ENCODE data around the gene PSMB8. TPM values are rescaled to one million over a fixed set of nuclear protein-coding genes. Genes with fewer than 3 reads are reported as not detected.

PSMB8 gene
- polyA plus RNA-seq, 1 donor (not counting 4 experiments of a cell fraction or from before 2014, with no cell fraction given): 63.4 TPM

- Histone ChIP-seq H3K9me1 (ENCODE audit: control insufficient read depth, extremely low read depth, insufficient read depth, low read length) (no peaks in the 10 kb centered on the region), H3K36me3 (ENCODE audit: control insufficient read depth in 2 of 2, extremely low read depth in 1 of 2, insufficient read depth in 2 of 2, low read length in 2 of 2) (no peaks in the 10 kb centered on the region), H3K9ac (ENCODE audit: control insufficient read depth, extremely low read depth, insufficient read depth, low read length) (no peak overlapping the region), H3K4me2 (ENCODE audit: control insufficient read depth, extremely low read depth, insufficient read depth, low read depth, low read length) (no peak overlapping the region), H3K4me3 (ENCODE audit: control insufficient read depth in 2 of 3, extremely low read depth in 1 of 3, insufficient read depth in 2 of 3, low read depth in 1 of 3, low read length in 3 of 3) (no peak overlapping the region), H3K4me1 (ENCODE audit: control insufficient read depth, extremely low read depth, insufficient read depth, low read length) (no peaks in the 10 kb centered on the region), H3K79me2 (ENCODE audit: control insufficient read depth, insufficient read depth, low read length) (no peaks in the 10 kb centered on the region), H3K27me3 (ENCODE audit: control insufficient read depth, extremely low read depth, insufficient read depth, low read length) (no peaks in the 10 kb centered on the region), H3K27ac (ENCODE audit: control insufficient read depth, insufficient read depth, low read length) (no peak overlapping the region), H2AFZ (ENCODE audit: control insufficient read depth, low read length) (no peak overlapping the region), H3K9me3 (ENCODE audit: control insufficient read depth, low read depth, low read length) (no peaks in the 10 kb centered on the region), H4K20me1 (ENCODE audit: control insufficient read depth, extremely low read depth, insufficient read depth, low read length) (no peaks in the 10 kb centered on the region)
- DNase-seq (ENCODE audit: low read depth, low spot score) (no peak), FAIRE-seq (no peak)
- TF ChIP-seq CTCF (optimal IDR thresholded peaks at IDR 0.05 in 1 of 3, IDR thresholded peaks at IDR 0.05 in 1 of 3, conservative IDR thresholded peaks at IDR 0.05 in 1 of 3; ENCODE audit: extremely low read depth in 1 of 3, insufficient read depth in 2 of 3, low read length in 3 of 3) (no peak), EZH2 (IDR thresholded peaks at IDR 0.05; ENCODE audit: low read length) (no peak)
- dilution Hi-C loops (cut with MboI; ENCODE audit: extremely low pct_ligation_motif_present, low sequenced_read_pairs): no loop called here
These were observed 40.4 kb downstream of the PSMB8 start for GRCh38 chr6:32803416-32803815.

- no peak overlapping the region for H3K4me2 ChIP-seq (ENCODE audit: control insufficient read depth, extremely low read depth, insufficient read depth, low read depth, low read length)
- H3K27me3 ChIP-seq (ENCODE audit: control insufficient read depth, extremely low read depth, insufficient read depth, low read length): peaks cover 3% of the 10 kb centered on the region
- no peaks in the 10 kb centered on the region for H3K36me3 ChIP-seq (ENCODE audit: control insufficient read depth in 2 of 2, extremely low read depth in 1 of 2, insufficient read depth in 2 of 2, low read length in 2 of 2)
- no peak overlapping the region for H3K4me3 ChIP-seq (ENCODE audit: control insufficient read depth in 2 of 3, extremely low read depth in 1 of 3, insufficient read depth in 2 of 3, low read depth in 1 of 3, low read length in 3 of 3)
- no peaks in the 10 kb centered on the region for H3K79me2 ChIP-seq (ENCODE audit: control insufficient read depth, insufficient read depth, low read length)
- H3K4me1 ChIP-seq (ENCODE audit: control insufficient read depth, extremely low read depth, insufficient read depth, low read length): peaks cover 5% of the 10 kb centered on the region
- H3K27ac ChIP-seq (ENCODE audit: control insufficient read depth, insufficient read depth, low read length): no peak overlapping the region
- dilution Hi-C loops (cut with MboI; ENCODE audit: extremely low pct_ligation_motif_present, low sequenced_read_pairs): no loop called here
- DNase-seq (ENCODE audit: low read depth, low spot score) (no peak), FAIRE-seq (no peak)
- no peaks in the 10 kb centered on the region for H3K9me1 ChIP-seq (ENCODE audit: control insufficient read depth, extremely low read depth, insufficient read depth, low read length)
- H2AFZ ChIP-seq (ENCODE audit: control insufficient read depth, low read length): no peak overlapping the region
- no peaks in the 10 kb centered on the region for H3K9me3 ChIP-seq (ENCODE audit: control insufficient read depth, low read depth, low read length)
- no peaks in the 10 kb centered on the region for H4K20me1 ChIP-seq (ENCODE audit: control insufficient read depth, extremely low read depth, insufficient read depth, low read length)
- H3K9ac ChIP-seq (ENCODE audit: control insufficient read depth, extremely low read depth, insufficient read depth, low read length): no peak overlapping the region
- TF ChIP-seq CTCF (optimal IDR thresholded peaks at IDR 0.05 in 1 of 3, IDR thresholded peaks at IDR 0.05 in 1 of 3, conservative IDR thresholded peaks at IDR 0.05 in 1 of 3; ENCODE audit: extremely low read depth in 1 of 3, insufficient read depth in 2 of 3, low read length in 3 of 3) (no peak), EZH2 (IDR thresholded peaks at IDR 0.05; ENCODE audit: low read length) (no peak)
These were observed 44.1 kb downstream of the PSMB8 start for GRCh38 chr6:32799740-32800139.

Measured in keratinocyte (primary cell).